Stimulated activated CD4-positive, alpha-beta T cell treated with anti-CD3 and anti-CD28 coated beads, TNF-alpha, amount 100 ng/mL, for 1 hour (primary cell): ENCODE measurements around the gene PRXL2B.
A peak's percentile ranks its signal among the peaks of the same experiment; 100 is the strongest.
"Not testable (repeated sequence)": the region's sequence is repeated elsewhere in the genome, so short reads cannot be mapped to it uniquely, and the experiment has no call there.

ENCODE experiments used
- DNase-seq, 3 donors: peaks; one replicate each; pipeline ENCODE4 v3.0.0-alpha.2; 2020; ENCODE audit warnings: low read depth in 3 of 3, low spot score in 1 of 3

Gene PRXL2B

GRCh38 chr1:2564006-2564814 lies 22.4 kb upstream of the PRXL2B start:
- DNase-seq = no peak

DNA sequence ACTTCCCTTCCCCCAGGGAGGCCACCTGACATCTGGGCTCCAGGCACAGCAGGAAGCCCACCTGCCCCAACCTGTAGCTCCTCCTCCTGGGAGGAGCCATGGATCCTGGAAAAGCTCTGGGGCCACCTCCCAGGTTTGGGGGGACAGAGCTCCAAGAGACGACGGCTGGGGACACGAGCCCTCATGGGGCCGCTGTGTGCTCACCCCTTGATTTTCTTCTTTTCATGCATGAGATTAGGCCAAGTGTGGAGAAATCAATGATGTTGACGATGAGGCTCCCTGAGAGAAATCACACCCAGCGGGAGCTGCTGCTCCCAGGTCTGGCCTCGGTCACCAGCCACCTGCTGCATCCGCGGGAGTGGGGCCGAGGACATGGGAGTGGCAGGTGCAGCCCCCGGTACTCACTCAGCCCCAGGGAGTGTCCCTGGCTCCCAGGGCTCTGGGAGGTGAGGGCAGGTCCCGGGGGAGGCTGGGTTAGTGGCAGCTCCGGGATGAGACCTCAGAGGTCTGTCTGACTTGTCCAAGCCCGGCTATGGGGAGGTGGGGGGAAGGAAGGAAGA lies 21.7 kb upstream of the PRXL2B start:
- DNase-seq = no peak

DNA sequence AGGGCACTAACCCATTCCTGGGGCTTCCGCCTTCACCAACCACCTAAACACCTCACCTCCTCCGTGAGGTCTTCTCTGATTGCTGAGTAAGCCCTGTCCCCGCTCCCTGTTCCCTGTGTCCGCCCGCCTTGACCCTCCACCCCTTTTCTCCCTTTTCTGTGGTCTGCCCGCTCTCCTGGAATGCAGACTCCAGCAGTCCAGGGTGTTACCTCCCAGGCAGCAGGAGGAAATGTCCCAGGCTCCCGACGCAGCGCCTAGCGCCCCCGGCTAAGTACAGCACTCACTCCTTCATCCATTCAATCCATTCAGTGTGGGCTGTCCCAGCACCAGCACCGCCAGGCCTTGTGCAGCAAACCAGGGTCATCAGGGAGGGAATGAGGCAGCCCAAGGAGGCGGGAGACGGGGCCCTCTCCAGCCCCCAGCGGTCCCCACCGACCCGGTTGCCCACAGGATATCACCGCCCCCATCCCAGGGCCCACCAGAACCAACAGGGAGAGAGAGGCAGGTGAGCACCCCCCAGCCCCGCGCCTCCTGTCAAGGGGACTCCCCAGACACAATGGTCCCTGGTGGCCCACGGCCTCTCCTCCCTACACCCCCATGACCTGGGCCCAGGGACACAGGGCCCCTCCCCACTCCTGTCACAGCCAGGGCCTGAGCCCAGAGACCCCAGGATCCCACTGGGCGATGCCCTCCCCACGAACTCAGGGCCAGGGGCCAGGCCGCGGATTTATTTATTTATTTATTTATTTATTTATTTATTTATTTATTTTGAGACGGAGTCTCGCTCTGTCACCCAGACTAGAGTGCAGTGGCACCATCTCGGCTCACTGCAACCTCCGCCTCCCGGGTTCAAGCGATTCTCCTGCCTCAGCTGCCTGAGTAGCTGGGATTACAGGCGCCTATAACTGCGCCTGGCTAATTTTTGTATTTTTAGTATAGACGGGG lies 20.2 kb upstream of the PRXL2B start:
- DNase-seq = no peak

DNA sequence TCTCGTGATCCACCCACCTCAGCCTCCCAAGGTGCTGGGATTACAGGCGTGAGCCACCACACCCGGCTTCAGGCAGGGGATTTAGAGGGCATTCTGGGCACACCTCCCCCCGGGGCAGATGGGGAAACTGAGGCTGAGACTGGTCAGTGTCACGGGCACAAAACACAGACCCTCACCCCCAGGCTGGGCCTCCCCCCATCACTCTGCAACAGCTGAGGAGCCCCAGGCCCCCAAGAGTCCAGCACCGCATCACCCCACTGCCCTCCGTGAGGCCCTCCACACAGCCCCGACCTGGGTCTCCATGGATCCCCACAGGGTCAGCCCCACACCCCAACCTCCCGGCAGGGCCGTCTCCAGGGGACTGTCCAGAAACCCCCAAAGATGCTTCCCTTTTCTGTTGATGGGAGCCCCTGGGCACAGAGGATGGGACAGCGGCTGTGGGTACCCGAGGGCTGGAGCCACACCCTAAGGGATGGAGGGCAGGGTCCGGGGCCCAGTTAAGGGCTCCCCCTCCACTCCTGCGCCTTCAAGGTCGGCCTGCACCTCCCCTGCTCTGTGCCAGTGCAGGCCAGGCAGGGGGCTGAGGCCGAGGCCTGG lies 19.4 kb upstream of the PRXL2B start:
- no peak for DNase-seq

GRCh38 chr1:2568187-2568816 lies 18.3 kb upstream of the PRXL2B start:
- not testable (repeated sequence) for DNase-seq

DNA sequence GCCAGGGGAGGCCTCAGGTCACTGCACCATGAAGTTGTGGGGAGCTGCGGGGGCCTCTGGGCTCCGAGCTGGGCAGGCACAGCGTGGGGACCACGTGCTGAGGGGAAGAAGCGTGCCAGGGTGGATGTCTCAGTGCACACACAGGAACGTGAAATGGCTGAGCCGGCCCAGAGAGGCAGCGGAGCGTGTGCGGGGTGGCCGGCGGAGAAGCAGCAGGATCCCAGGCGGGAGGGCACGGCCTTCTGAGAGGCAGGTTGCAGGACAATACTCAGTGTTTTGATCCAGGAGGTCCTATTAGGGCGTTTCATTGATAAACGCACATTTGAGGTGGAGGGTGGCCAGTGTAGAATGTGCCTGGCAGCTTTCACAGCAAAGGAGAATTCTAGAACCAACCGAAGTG lies 17.5 kb upstream of the PRXL2B start:
- DNase-seq = no peak

DNA sequence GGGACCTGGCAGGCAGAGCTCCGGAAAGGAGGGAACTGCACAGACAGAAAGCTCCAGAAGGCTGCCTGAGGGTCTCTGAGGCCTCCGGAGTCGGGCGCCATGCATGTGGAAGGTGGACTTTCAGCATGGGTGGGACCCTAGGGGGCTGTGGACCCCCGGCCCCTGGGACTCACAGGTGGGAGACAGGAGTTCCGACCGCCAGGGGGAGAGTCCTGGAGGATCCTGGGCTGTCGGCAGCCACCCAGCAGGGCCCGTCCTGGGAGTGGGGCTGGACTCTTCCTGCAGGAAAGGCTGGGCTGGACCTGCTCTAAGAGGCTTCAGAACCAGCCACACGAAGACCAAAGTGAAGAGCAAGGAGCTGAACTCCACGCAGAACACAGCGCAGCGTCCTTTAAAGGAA lies 16.9 kb upstream of the PRXL2B start:
- DNase-seq = not testable (repeated sequence)

DNA sequence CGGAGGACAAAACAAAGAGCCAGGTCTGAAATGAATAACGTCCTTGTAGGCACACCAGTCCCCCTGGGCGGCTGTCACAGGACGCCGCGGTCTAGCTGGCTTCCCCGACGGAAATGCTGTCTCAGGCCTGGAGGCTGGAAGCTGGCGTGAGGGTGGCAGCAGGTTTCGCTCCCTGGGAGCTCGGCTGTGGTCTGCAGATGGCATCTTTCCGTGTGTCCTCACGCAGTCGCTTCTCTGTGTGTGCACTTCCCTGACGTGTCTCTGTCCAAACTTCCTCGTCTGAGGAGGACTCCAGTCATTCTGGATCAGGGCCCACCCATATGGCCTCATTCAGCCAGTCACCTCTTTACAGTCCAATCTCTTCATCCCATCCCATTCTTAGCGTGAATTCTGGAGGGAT lies 16.2 kb upstream of the PRXL2B start:
- no peak for DNase-seq

DNA sequence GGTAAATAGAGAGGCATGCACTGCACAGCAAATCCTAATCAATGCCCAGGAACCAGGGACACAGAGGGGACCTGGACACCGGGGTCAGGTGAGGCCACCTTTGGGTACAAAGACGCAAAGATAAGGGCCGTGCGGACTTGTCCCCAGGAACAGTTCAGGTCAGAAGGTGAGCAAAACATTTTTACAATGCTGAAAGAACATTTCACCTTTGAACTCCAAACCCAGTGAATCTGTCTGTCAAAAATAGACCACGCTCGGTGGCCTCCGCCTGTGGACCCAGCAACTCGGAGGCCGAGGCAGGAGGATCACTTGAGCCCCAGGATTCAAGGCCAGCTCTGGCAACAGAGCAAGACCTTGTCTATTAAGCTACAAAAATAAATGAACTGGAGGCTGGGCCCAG lies 15.2 kb upstream of the PRXL2B start:
- DNase-seq = no peak

GRCh38 chr1:2573250-2573920 lies 13.2 kb upstream of the PRXL2B start:
- DNase-seq = no peak

- no peak for DNase-seq
Measured at GRCh38 chr1:2574350-2574749, 12.2 kb upstream of the PRXL2B start.

- no peak for DNase-seq
Measured at GRCh38 chr1:2575801-2576663, 10.5 kb upstream of the PRXL2B start.

GRCh38 chr1:2577565-2578075 lies 9.0 kb upstream of the PRXL2B start:
- DNase-seq = peak in 2 of 3 donors; percentile 24

DNA sequence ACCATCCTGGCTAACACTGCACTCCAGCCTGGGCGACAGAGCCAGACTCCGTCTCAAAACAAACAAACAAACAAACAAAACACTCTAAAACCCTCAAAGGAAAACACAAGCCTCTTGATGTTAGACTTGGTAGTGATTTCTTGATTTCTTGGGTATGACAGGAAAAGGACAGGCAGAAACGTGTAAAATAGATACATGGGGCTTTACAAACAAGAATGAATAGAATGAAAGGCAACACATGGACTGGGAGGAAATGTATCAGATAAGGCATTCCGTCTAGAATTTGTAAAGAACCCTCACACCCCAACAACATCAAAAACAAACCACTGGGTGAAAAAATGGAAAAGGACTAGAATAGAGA lies 7.8 kb upstream of the PRXL2B start:
- no peak for DNase-seq

GRCh38 chr1:2580691-2581090 lies 5.9 kb upstream of the PRXL2B start:
- no peak for DNase-seq

DNA sequence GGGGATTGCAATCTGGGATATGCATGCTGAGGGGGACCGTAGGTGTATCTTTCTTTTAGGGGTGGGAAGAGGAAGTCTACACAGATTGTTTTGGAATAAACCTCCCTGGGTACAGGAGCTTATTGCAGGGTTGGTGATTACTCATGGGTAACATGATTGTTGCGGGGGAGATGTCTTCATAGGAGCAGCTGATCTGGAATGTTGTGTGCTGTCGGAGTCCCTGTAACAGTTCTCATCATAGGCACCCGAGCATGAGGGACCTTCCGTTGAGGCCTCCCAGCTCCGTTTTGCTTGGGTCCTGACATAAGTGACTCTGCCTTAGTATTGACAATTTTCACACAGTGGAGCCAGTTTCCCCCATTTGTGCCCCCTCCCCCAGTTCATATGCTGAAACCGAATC lies 4.2 kb upstream of the PRXL2B start:
- DNase-seq = no peak

DNA sequence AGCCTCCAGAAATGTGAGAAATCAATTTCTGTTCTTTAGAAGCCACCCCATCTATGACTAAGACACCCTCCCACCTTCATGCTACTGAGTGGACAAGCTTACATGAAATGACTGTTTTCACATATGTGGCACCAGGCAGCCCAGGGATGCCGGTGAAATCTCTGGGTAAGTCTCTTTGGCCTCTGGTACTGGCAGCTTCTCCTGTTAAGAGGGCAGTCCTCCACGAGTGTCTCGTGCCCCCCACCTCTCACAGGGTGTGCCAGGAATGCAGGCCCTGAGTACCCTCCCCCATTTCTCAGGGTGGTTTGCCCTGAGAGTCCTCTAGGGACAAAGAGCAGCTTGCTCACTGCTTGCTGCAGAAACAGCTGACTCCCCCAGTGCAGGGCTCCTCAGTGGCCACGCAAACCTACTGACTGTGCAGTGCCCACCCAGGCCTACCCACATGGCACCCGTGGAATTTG lies 3.2 kb upstream of the PRXL2B start:
- no peak for DNase-seq

DNA sequence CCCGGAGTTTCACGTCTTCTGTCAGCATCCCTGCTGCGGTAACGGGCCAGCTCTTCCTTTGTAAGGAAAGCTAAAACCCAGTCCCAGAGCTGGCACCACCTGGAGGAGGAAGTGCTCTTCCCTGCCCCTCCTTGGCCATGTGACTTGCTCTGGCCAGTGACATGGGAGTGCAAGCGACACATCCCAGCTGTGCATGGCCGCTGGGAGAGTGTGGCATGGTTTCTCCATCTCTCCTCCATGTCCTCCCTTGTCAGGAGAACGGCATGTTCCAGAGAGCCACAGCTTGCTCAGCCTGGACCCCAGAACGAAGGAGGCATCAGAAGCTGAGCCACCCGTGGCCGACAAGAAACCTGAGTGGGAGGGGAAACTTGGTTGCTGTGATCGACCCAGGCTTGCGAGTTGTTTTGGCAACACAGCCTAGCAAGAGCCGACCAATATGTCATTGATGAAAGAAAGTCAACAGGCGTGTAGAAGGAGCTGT lies 2.7 kb upstream of the PRXL2B start:
- DNase-seq = no peak

GRCh38 chr1:2584686-2585317 lies 1.8 kb upstream of the PRXL2B start:
- no peak for DNase-seq
